ENCODE data around the gene INO80E. TPM values are rescaled to one million over a fixed set of nuclear protein-coding genes. Genes with fewer than 3 reads are reported as not detected.

INO80E gene
- total and polyA plus RNA-seq, 7 experiments from 2014 or later = 4.3 to 141 (median 72.5) TPM

- ChIA-PET CTCF (interaction anchor here (0.6 to 3.8 kb wide), 8 partner anchors 32 to 855 kb away, joined by 3 to 10 read pairs (median 3); no protein-coding TSS in a partner anchor), POLR2A (interaction anchor here (1.1 to 3.1 kb wide), 3 partner anchors 9 to 303 kb away, joined by 3 to 10 read pairs (median 3); partner anchors contain the start of genes HIRIP3 and INO80E)
- Histone ChIP-seq H3K4me3 (ENCODE audit: low read length) (no peak overlapping the region), H3K36me3 (ENCODE audit: control insufficient read depth in 2 of 3, insufficient read depth in 3 of 3, low read length in 3 of 3) (peaks cover 0 to 40% (median 0%) of the 10 kb centered on the region in 3 experiments), H3K9me3 (ENCODE audit: control insufficient read depth in 2 of 3, low read length in 3 of 3) (no peaks in the 10 kb centered on the region), H3K27me3 (ENCODE audit: control insufficient read depth in 2 of 2, insufficient read depth in 2 of 2, low read length in 2 of 2) (no peaks in the 10 kb centered on the region), H3K27ac (ENCODE audit: low read depth, low read length) (no peak overlapping the region), H3K4me1 (ENCODE audit: control insufficient read depth in 2 of 2, insufficient read depth in 2 of 2, low read length in 2 of 2) (no peaks in the 10 kb centered on the region)
- ATAC-seq = no peak
- Mint-ChIP-seq H3K27me3 (peaks cover 0 to 13% (median 0%) of the 10 kb centered on the region in 5 donors), H3K4me3 (no peak overlapping the region), H3K9me3 (no peaks in the 10 kb centered on the region), H3K36me3 (peaks cover 0 to 10% (median 0%) of the 10 kb centered on the region in 5 donors), H3K4me1 (peaks cover 0 to 6% (median 2%) of the 10 kb centered on the region in 7 donors), H3K27ac (peak overlapping the region in 1 of 9 donors; percentile 28)
- intact Hi-C loops (cut with micrococcal nuclease) = loop anchor here (1.0 to 2.0 kb wide), 5 partner anchors 78 to 313 kb away; partner anchors contain the start of genes CDIPT (in 2 of the 2) and KCTD13 (in 1 of the 2)
- no peak for DNase-seq
Observed at GRCh38 chr16:30004811-30005242, 8.8 kb downstream of the INO80E start.

GRCh38 chr16:30005341-30006094, 9.5 kb downstream of the INO80E start:
- H3K4me3 ChIP-seq (ENCODE audit: low read length) = no peak overlapping the region
- H3K27ac ChIP-seq (ENCODE audit: low read depth, low read length) = no peak overlapping the region
- Mint-ChIP-seq H3K27me3 (peaks cover 0 to 19% (median 0%) of the 10 kb centered on the region in 5 donors), H3K4me3 (no peak overlapping the region), H3K9me3 (no peaks in the 10 kb centered on the region), H3K36me3 (peaks cover 0 to 10% (median 0%) of the 10 kb centered on the region in 5 donors), H3K4me1 (peaks cover 0 to 9% (median 4%) of the 10 kb centered on the region in 7 donors), H3K27ac (peak overlapping the region in 1 of 9 donors; percentile 48)
- ChIA-PET CTCF (interaction anchor here (0.7 to 3.8 kb wide), 6 partner anchors 196 to 854 kb away, joined by 3 to 10 read pairs (median 6); no protein-coding TSS in a partner anchor), POLR2A (interaction anchor here (0.6 to 3.1 kb wide), 3 partner anchors 10 to 573 kb away, joined by 3 to 10 read pairs (median 4); partner anchors contain the start of genes HIRIP3 and INO80E)
- H3K36me3 ChIP-seq (ENCODE audit: control insufficient read depth in 2 of 3, insufficient read depth in 3 of 3, low read length in 3 of 3) = peaks cover 0 to 34% (median 0%) of the 10 kb centered on the region in 3 experiments
- intact Hi-C loops (cut with micrococcal nuclease) = loop anchor here (1.0 to 2.0 kb wide), 5 partner anchors 79 to 313 kb away; partner anchors contain the start of genes CDIPT (in 2 of the 2) and KCTD13 (in 1 of the 2)
- H3K27me3 ChIP-seq (ENCODE audit: control insufficient read depth in 2 of 2, insufficient read depth in 2 of 2, low read length in 2 of 2) = peaks cover 0 to 4% of the 10 kb centered on the region in 2 donors
- peak in 7 of 9 donors; percentile 30 to 48 (median 43) for DNase-seq
- peaks cover 4 to 6% of the 10 kb centered on the region in 2 donors for H3K4me1 ChIP-seq (ENCODE audit: control insufficient read depth in 2 of 2, insufficient read depth in 2 of 2, low read length in 2 of 2)
- peak; percentile 76 for ATAC-seq
- H3K9me3 ChIP-seq (ENCODE audit: control insufficient read depth in 2 of 3, low read length in 3 of 3) = no peaks in the 10 kb centered on the region

- DNase-seq = no peak
- peaks cover 6 to 8% of the 10 kb centered on the region in 2 donors for H3K4me1 ChIP-seq (ENCODE audit: control insufficient read depth in 2 of 2, insufficient read depth in 2 of 2, low read length in 2 of 2)
- H3K27ac ChIP-seq (ENCODE audit: low read depth, low read length) = no peak overlapping the region
- H3K4me1 Mint-ChIP-seq = peaks cover 0 to 9% (median 4%) of the 10 kb centered on the region in 7 donors
- H3K27me3 Mint-ChIP-seq = peaks cover 0 to 20% (median 0%) of the 10 kb centered on the region in 5 donors
- ATAC-seq = no peak
- H3K4me3 ChIP-seq (ENCODE audit: low read length) = no peak overlapping the region
- peaks cover 0 to 4% of the 10 kb centered on the region in 2 donors for H3K27me3 ChIP-seq (ENCODE audit: control insufficient read depth in 2 of 2, insufficient read depth in 2 of 2, low read length in 2 of 2)
- peak overlapping the region in 1 of 9 donors; percentile 39 for H3K27ac Mint-ChIP-seq
- no peaks in the 10 kb centered on the region for H3K9me3 Mint-ChIP-seq
- intact Hi-C loops (cut with micrococcal nuclease) = no loop called here
- peaks cover 0 to 10% (median 0%) of the 10 kb centered on the region in 5 donors for H3K36me3 Mint-ChIP-seq
- ChIA-PET POLR2A (interaction anchor here (0.6 to 3.1 kb wide), 3 partner anchors 10 to 572 kb away, joined by 3 to 10 read pairs (median 4); partner anchors contain the start of genes HIRIP3 and INO80E), CTCF (interaction anchor here (2.9 to 3.8 kb wide), 2 partner anchors 305 to 315 kb away, joined by 10 read pairs; no protein-coding TSS in a partner anchor)
- H3K36me3 ChIP-seq (ENCODE audit: control insufficient read depth in 2 of 3, insufficient read depth in 3 of 3, low read length in 3 of 3) = peaks cover 0 to 29% (median 0%) of the 10 kb centered on the region in 3 experiments
- no peak overlapping the region for H3K4me3 Mint-ChIP-seq
- no peaks in the 10 kb centered on the region for H3K9me3 ChIP-seq (ENCODE audit: control insufficient read depth in 2 of 3, low read length in 3 of 3)
Observed at GRCh38 chr16:30006095-30006473, 10.0 kb downstream of the INO80E start.

- no peak for ATAC-seq
- Mint-ChIP-seq H3K4me3 (no peak overlapping the region), H3K27ac (peak overlapping the region in 1 of 9 donors; percentile 39), H3K4me1 (peaks cover 0 to 10% (median 5%) of the 10 kb centered on the region in 7 donors), H3K9me3 (no peaks in the 10 kb centered on the region), H3K27me3 (peaks cover 0 to 24% (median 2%) of the 10 kb centered on the region in 5 donors), H3K36me3 (peaks cover 0 to 10% (median 0%) of the 10 kb centered on the region in 5 donors)
- Histone ChIP-seq H3K4me1 (ENCODE audit: control insufficient read depth in 2 of 2, insufficient read depth in 2 of 2, low read length in 2 of 2) (peaks cover 8 to 9% of the 10 kb centered on the region in 2 donors), H3K4me3 (ENCODE audit: low read length) (no peak overlapping the region), H3K9me3 (ENCODE audit: control insufficient read depth in 2 of 3, low read length in 3 of 3) (no peaks in the 10 kb centered on the region), H3K36me3 (ENCODE audit: control insufficient read depth in 2 of 3, insufficient read depth in 3 of 3, low read length in 3 of 3) (peaks cover 0 to 21% (median 0%) of the 10 kb centered on the region in 3 experiments), H3K27me3 (ENCODE audit: control insufficient read depth in 2 of 2, insufficient read depth in 2 of 2, low read length in 2 of 2) (peaks cover 0 to 4% of the 10 kb centered on the region in 2 donors), H3K27ac (ENCODE audit: low read depth, low read length) (no peak overlapping the region)
- intact Hi-C loops (cut with micrococcal nuclease) = no loop called here
- ChIA-PET POLR2A (interaction anchor here (0.7 to 3.1 kb wide), 2 partner anchors 11 to 307 kb away, joined by 3 to 10 read pairs; partner anchors contain the start of genes HIRIP3 and INO80E), CTCF (interaction anchor here (2.9 to 3.8 kb wide), 2 partner anchors 306 to 315 kb away, joined by 10 read pairs; no protein-coding TSS in a partner anchor)
- DNase-seq = no peak
Observed at GRCh38 chr16:30006659-30007377, 10.8 kb downstream of the INO80E start.

GRCh38 chr16:30007378-30007895, 11.4 kb downstream of the INO80E start:
- Histone ChIP-seq H3K27ac (ENCODE audit: low read depth, low read length) (no peak overlapping the region), H3K27me3 (ENCODE audit: control insufficient read depth in 2 of 2, insufficient read depth in 2 of 2, low read length in 2 of 2) (peaks cover 0 to 8% of the 10 kb centered on the region in 2 donors), H3K9me3 (ENCODE audit: control insufficient read depth in 2 of 3, low read length in 3 of 3) (no peaks in the 10 kb centered on the region), H3K4me3 (ENCODE audit: low read length) (no peak overlapping the region), H3K36me3 (ENCODE audit: control insufficient read depth in 2 of 3, insufficient read depth in 3 of 3, low read length in 3 of 3) (peaks cover 0 to 15% (median 0%) of the 10 kb centered on the region in 3 experiments), H3K4me1 (ENCODE audit: control insufficient read depth in 2 of 2, insufficient read depth in 2 of 2, low read length in 2 of 2) (peaks cover 8 to 10% of the 10 kb centered on the region in 2 donors)
- H3K36me3 Mint-ChIP-seq = peaks cover 0 to 3% (median 0%) of the 10 kb centered on the region in 5 donors
- no peak overlapping the region for H3K4me3 Mint-ChIP-seq
- H3K9me3 Mint-ChIP-seq = no peaks in the 10 kb centered on the region
- ATAC-seq (no peak), DNase-seq (no peak)
- intact Hi-C loops (cut with micrococcal nuclease) = no loop called here
- ChIA-PET POLR2A (interaction anchor here (0.6 kb wide), 1 partner anchor 35 kb away, joined by 3 read pairs; no protein-coding TSS in a partner anchor), CTCF (no interaction called here)
- no peak overlapping the region for H3K27ac Mint-ChIP-seq
- H3K27me3 Mint-ChIP-seq = peaks cover 0 to 30% (median 6%) of the 10 kb centered on the region in 5 donors
- H3K4me1 Mint-ChIP-seq = peaks cover 4 to 12% (median 7%) of the 10 kb centered on the region in 7 donors

Data from naive thymus-derived CD4-positive, alpha-beta T cell (primary cell).